Gastroesophageal sphincter (tissue), 4 donors: ENCODE measurements around the gene DARS2. TPM values are rescaled to one million over a fixed set of nuclear protein-coding genes. Genes with fewer than 3 reads are reported as not detected.

Experiments
- ATAC-seq: fragments of 150-250 bp; one replicate; pipeline ENCODE4 v1.9.1; 2016; ENCODE audit warnings: mild to moderate bottlenecking, moderate library complexity
- H3K27ac ChIP-seq, 4 donors: fragments of 200-600 bp; sonication (generic) in 3 of 4; 1 replicate in 3 of 4; 2 replicates in 1 of 4; pipeline ENCODE4 v1.5.1; 2016 to 2019
- H3K27me3 ChIP-seq: fragments of 200-600 bp; sonication (generic); one replicate; pipeline ENCODE4 v1.5.1; 2019
- H3K36me3 ChIP-seq, 2 donors: fragments of 200-600 bp; sonication (generic); one replicate each; pipeline ENCODE4 v1.5.1; 2019; ENCODE audit warnings: control low read depth in 1 of 2
- H3K4me1 ChIP-seq, 3 donors: fragments of 200-600 bp; sonication (generic); 1 replicate in 2 of 3; 2 replicates in 1 of 3; pipeline ENCODE4 v1.5.1; 2016 to 2019; ENCODE audit warnings: control low read depth in 2 of 3
- H3K4me3 ChIP-seq, 2 donors: fragments of 200-600 bp; sonication (generic); one replicate each; pipeline ENCODE4 v1.5.1; 2019; ENCODE audit warnings: mild to moderate bottlenecking in 1 of 2, moderate library complexity in 1 of 2
- H3K9me3 ChIP-seq, 3 donors: fragments of 200-600 bp; sonication (generic); one replicate each; pipeline ENCODE4 v1.5.1; 2017 to 2019; ENCODE audit warnings: control low read depth in 2 of 3
- EP300 ChIP-seq: sonication (generic); formaldehyde crosslinking; IDR thresholded peaks from one replicate; pipeline ENCODE4 v1.6.1; 2017; ENCODE audit warnings: antibody characterized with exemption, mild to moderate bottlenecking
- POLR2A ChIP-seq, 2 donors: fragments of 450-650 bp; IDR thresholded peaks; one replicate each; pipeline ENCODE4 v1.6.1; 2017; ENCODE audit warnings: antibody characterized with exemption in 2 of 2, mild to moderate bottlenecking in 2 of 2, moderate library complexity in 1 of 2
- POLR2AphosphoS5 ChIP-seq: sonication (generic); formaldehyde crosslinking; IDR thresholded peaks from one replicate; pipeline ENCODE4 v1.6.1; 2017; ENCODE audit warnings: antibody characterized with exemption
- WGBS, 2 donors: methylation state at CpG; one replicate each; pipeline ENCODE4 v1.1.5; 2018; ENCODE audit warnings: low coverage in 1 of 2; 5-methylcytosine and 5-hydroxymethylcytosine counted together
- total RNA-seq, 4 donors: library from RNA; depleted of rRNA; stranded (reverse); fragments of >200 nt; gene quantifications; one replicate each; pipeline ENCODE4 v1.1.0, GENCODE V29; 2016
- TF ChIP-seq, protein P1 (sequence below), 4 experiments: fragments of 200-600 bp in 2 of 4; fragments of 450-650 bp in 2 of 4; sonication (generic) in 1 of 4; IDR thresholded peaks; one replicate each; pipeline ENCODE4 v1.5.1; 2017 to 2019; ENCODE audit warnings: antibody characterized with exemption in 4 of 4, mild to moderate bottlenecking in 2 of 4, moderate library complexity in 2 of 4

Gene DARS2
- total RNA-seq, 4 donors from 2014 or later = 6.4 to 8.7 (median 7.1) TPM

GRCh38 chr1:173823781-173824314 is 625 bp upstream of the DARS2 start:
- ATAC-seq = no peak
- 0% methylated on average over 10 of the region's 25 CpGs for WGBS, 2 donors
- Histone ChIP-seq H3K9me3 (no peaks in the 10 kb centered on the region), H3K27me3 (no peaks in the 10 kb centered on the region), H3K4me1 (peaks cover 0 to 28% (median 9%) of the 10 kb centered on the region in 3 donors), H3K4me3 (peak overlapping the region; percentile 56 to 74), H3K27ac (peak overlapping the region; percentile 50 to 94 (median 90)), H3K36me3 (peaks cover 0 to 3% of the 10 kb centered on the region in 2 donors)
- TF ChIP-seq POLR2A (IDR thresholded peaks at IDR 0.05) = no peak
- TF ChIP-seq, protein P1, sequence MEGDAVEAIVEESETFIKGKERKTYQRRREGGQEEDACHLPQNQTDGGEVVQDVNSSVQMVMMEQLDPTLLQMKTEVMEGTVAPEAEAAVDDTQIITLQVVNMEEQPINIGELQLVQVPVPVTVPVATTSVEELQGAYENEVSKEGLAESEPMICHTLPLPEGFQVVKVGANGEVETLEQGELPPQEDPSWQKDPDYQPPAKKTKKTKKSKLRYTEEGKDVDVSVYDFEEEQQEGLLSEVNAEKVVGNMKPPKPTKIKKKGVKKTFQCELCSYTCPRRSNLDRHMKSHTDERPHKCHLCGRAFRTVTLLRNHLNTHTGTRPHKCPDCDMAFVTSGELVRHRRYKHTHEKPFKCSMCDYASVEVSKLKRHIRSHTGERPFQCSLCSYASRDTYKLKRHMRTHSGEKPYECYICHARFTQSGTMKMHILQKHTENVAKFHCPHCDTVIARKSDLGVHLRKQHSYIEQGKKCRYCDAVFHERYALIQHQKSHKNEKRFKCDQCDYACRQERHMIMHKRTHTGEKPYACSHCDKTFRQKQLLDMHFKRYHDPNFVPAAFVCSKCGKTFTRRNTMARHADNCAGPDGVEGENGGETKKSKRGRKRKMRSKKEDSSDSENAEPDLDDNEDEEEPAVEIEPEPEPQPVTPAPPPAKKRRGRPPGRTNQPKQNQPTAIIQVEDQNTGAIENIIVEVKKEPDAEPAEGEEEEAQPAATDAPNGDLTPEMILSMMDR (IDR thresholded peaks at IDR 0.05) = no peak
- no peak for TF ChIP-seq EP300
- no peak for TF ChIP-seq POLR2AphosphoS5

GRCh38 chr1:173827611-173828010 is 3.1 kb downstream of the DARS2 start:
- Histone ChIP-seq H3K4me1 (peaks cover 0 to 28% (median 9%) of the 10 kb centered on the region in 3 donors), H3K27ac (no peak overlapping the region), H3K9me3 (no peaks in the 10 kb centered on the region), H3K36me3 (peaks cover 0 to 33% of the 10 kb centered on the region in 2 donors), H3K27me3 (no peaks in the 10 kb centered on the region), H3K4me3 (no peak overlapping the region)
- no peak for TF ChIP-seq POLR2A (IDR thresholded peaks at IDR 0.05)
- TF ChIP-seq, protein P1 (IDR thresholded peaks at IDR 0.05) = no peak
- no peak for TF ChIP-seq POLR2AphosphoS5
- TF ChIP-seq EP300 = no peak
- 89% methylated on average over 2 of the region's 2 CpGs; no CpG with 5 or more reads in 1 of the 2 donors for WGBS, 2 donors
- ATAC-seq = no peak

GRCh38 chr1:173832748-173833147 is 8.3 kb downstream of the DARS2 start:
- ATAC-seq = no peak
- TF ChIP-seq EP300 = no peak
- no peak for TF ChIP-seq POLR2AphosphoS5
- no peak for TF ChIP-seq POLR2A (IDR thresholded peaks at IDR 0.05)
- TF ChIP-seq, protein P1 (IDR thresholded peaks at IDR 0.05) = no peak
- Histone ChIP-seq H3K4me1 (no peaks in the 10 kb centered on the region), H3K9me3 (no peaks in the 10 kb centered on the region), H3K27me3 (no peaks in the 10 kb centered on the region), H3K36me3 (peaks cover 0 to 81% of the 10 kb centered on the region in 2 donors), H3K4me3 (no peak overlapping the region), H3K27ac (no peak overlapping the region)
- 85 to 86% methylated on average over 1 of the region's 1 CpG for WGBS, 2 donors

DNA sequence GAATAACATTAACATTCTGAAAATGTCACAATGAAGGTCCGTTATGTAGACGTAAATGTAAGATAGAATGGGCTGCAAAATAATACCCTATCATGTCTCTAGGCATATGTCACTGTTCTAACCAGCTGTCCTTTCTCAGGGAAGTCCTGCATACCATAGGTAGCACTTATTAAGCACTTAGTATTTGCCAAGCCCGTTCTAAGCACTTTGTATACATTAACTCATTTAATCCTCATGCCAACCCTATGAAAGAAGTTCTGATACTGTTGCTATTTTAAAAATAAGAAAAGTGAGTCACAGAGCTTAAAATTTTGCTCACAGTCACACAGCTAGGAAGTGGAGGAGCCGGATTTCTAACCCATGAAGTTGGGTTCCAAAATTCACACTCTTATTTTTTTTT is 27.6 kb downstream of the DARS2 start:
- Histone ChIP-seq H3K36me3 (peaks cover 0 to 63% of the 10 kb centered on the region in 2 donors), H3K4me3 (no peak overlapping the region), H3K4me1 (peaks cover 0 to 14% (median 3%) of the 10 kb centered on the region in 3 donors), H3K27ac (peak overlapping the region in 1 of 4 donors; percentile 52), H3K9me3 (no peaks in the 10 kb centered on the region), H3K27me3 (no peaks in the 10 kb centered on the region)
- TF ChIP-seq POLR2A (IDR thresholded peaks at IDR 0.05) (no peak), EP300 (no peak), POLR2AphosphoS5 (no peak)
- TF ChIP-seq, protein P1 (IDR thresholded peaks at IDR 0.05) = no peak
- no peak for ATAC-seq
- WGBS, 2 donors = 27 to 41% methylated on average over 4 of the region's 4 CpGs

DNA sequence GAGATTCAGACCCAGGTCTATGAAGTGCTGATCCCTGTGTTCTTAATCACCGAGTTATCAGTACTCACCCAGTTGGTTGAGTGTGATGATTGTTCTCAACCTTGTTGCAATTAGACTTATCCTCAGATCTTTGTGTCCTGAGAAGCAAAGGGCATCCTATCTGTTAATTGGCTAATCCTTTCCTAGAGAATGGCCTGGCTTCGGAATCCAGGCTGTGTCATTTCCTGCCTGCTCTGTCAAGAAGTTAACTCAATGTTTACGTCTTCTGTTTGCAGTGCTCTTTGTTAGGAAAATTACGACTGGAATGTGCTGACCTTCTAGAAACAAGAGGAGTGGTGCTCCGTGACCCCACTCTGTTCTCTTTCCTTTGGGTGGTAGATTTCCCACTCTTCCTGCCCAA is 28.6 kb downstream of the DARS2 start:
- peak overlapping the region; percentile 21 to 52 (median 32) for H3K27ac ChIP-seq
- 13 to 43% methylated on average over 5 of the region's 5 CpGs for WGBS, 2 donors
- H3K9me3 ChIP-seq = no peaks in the 10 kb centered on the region
- H3K4me1 ChIP-seq = peaks cover 0 to 14% (median 3%) of the 10 kb centered on the region in 3 donors
- H3K27me3 ChIP-seq = no peaks in the 10 kb centered on the region
- TF ChIP-seq EP300 (no peak), POLR2AphosphoS5 (no peak)
- H3K4me3 ChIP-seq = no peak overlapping the region
- ATAC-seq = no peak
- peaks cover 0 to 71% of the 10 kb centered on the region in 2 donors for H3K36me3 ChIP-seq
